CD4-positive, alpha-beta T cell treated with Interleukin-6 for 4 hours (primary cell): ENCODE data around the gene TNN.

Experiments
- DNase-seq: peaks from one replicate; pipeline ENCODE4 v3.0.0-alpha.2; 2020; ENCODE audit warnings: mixed read lengths

The TNN gene

DNA sequence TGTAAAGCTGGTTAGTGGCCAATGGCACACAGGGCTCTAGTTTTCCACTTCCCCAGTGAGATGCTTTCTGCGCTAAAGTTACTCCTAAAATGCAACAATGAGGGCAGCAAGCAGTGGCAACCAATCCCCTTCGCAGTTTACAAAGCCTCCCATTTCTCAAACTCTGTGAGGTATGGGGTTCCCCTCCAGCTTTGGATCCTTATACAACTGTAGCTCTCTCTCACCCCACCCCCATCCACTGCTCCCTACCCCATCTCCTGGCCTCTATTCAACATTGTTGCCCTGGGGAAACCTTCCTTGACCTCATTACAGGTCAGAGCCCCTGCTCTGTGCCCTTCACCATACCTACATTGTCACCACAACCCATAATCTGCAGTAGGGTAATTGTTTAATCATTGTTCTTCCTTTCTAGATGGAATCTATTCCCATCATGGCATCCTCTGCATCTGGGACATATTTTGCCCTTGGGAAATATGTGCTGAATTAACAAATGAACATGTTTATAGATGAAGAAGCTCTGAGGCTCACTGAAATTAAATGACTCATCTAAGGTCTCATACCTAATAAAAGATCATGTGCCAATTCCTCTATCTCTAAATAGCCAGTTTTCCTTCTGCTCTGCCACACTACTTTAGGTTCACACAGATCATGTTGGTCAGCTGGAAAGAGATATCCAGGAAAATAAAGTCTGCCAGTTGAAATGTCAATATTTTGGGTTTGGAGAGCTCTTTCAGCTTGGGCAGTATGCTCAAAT is 112.4 kb downstream of the TNN start:
- DNase-seq: no peak

- DNase-seq: no peak
Observed at GRCh38 chr1:175182201-175182746, 114.6 kb downstream of the TNN start.

DNA sequence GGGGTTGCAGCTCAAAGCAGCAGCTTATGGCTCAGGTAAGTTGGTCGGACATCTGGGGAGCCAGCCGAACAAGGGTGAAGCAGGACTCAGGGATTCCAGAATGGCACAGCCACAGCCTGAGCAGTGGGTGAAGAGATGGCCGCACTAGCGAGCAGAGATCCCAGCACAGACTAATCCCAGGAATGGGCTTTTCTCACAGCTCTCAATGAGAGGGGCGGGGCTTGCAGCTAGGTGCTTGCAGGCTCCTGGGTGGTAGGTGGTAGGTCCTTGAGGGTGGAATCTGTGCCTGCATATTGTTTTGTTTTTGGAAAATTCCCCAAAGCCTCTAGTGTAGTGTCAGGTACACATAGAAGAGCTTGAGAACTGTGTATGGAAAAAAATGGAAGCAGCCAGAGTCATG is 116.0 kb downstream of the TNN start:
- DNase-seq: no peak

- no peak for DNase-seq
Observed at GRCh38 chr1:175185903-175186302, 118.3 kb downstream of the TNN start.

GRCh38 chr1:175186433-175187160 is 119.0 kb downstream of the TNN start:
- no peak for DNase-seq

DNA sequence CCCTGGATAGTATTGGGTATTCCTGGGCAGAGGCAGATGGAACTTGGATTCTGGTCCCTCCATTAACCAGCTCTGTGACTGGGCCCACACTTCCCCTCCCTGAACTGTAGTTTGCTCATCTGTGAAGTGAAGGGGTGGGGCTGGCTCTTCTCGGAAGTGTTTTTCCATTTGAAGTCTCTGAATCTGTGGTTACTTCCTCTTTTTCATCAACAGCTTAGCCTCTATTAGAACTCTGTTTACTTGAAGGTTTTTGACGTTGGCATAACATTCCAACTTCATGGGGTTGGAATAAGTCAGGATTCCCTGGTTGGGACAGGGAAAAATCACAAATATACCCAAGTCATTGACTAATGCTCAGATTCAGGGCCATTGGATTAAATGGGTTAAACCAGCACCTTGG is 121.3 kb downstream of the TNN start:
- peak; percentile 76 for DNase-seq

DNA sequence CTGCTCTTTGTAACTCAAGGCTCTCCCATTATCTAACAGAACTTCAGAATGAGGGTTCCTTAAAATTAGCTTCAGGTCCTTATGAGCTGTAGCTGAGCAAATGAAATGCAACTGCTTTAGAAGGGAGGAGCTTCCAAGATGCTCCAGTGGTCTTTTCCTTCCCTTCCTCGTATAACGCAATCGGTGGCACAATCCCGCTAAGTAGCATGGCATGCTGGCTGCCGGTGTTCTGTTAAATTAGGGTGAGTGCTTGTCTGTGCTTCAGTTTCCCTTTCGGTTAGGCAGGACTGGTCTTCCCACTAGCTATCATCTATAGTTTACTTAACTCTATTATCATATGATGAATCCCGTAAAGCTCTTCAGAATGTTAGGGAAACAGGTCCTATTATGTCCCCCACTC is 124.0 kb downstream of the TNN start:
- peak; percentile 43 for DNase-seq

- peak; percentile 47 for DNase-seq
Observed at GRCh38 chr1:175192111-175192629, 124.5 kb downstream of the TNN start.

- DNase-seq: peak; percentile 75
Observed at GRCh38 chr1:175192630-175193526, 125.2 kb downstream of the TNN start, which contains the start of gene KIAA0040. TSS of gene KIAA0040 (minus strand) at chr1:175192776. CDS start at chr1:175161013, 31,763 bp downstream.

- DNase-seq: no peak
Observed at GRCh38 chr1:175193527-175193910, 125.9 kb downstream of the TNN start.

DNA sequence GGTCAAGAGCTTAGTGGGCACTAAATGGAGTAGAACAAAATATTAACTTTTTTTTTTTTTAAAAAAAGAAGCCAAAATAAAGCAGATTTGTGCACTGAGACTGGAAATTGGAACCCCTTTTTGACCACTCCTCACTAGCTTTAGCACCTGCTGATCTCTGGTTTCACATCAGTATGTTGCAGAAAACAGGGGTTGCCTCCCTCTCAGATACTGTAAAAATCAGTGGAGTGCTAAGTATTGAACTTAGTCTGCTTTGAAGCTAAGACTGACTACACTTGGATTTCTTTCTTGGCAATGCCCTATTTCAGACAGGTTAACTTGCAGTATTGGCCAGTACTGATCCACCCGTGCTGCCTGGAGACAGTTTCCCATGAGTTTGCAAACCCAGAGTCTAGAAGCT is 127.6 kb downstream of the TNN start:
- no peak for DNase-seq

DNA sequence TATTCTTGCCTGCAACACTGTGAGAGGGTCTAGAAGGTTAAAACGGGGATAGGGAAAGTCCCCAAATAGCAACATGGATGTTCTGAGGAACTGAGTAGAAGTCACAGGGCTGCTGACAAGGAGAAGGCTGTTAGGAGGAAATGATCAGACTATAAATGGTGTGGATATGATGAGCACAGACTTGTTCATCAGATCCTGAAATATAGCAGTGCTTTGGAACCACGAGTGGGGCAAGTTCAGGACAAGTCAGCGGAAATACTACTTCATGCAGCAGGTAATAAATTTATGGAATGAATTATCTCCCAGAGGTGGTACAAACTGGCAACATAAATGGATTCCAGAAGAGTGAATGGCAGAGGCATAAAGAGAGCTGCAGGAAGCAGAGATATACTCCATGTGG is 128.2 kb downstream of the TNN start:
- no peak for DNase-seq

DNA sequence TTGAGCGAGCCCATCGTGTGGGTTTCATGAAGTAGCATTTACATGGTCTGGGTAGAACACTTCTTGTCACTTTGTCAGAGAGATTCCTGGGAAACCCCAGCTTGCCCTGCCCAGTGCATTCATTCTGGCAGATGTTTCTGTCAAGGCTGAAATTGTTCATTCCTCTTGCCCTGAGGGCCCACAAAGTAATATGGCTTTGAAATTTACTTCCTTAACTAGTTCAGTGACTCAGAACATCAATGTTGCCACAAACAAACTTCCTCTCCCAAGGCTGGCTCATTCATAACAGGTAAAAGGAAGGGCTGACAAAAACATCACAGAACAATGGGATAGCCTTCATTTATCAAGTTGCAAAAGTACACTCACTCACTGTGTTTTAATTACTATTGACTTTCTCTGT is 129.9 kb downstream of the TNN start:
- DNase-seq: no peak
